H1 (cell line): Measurements from ENCODE around the gene NASP. TPM values are rescaled to one million over a fixed set of nuclear protein-coding genes. Genes with fewer than 3 reads are reported as not detected.

Source experiments
- CTCF ChIA-PET: fragments of 300-600 bp; sonication (Branson Sonifier 250); formaldehyde crosslinking; loops from one replicate; lab custom pipeline; 2021; ENCODE audit not compliant: partially characterized antibody; lab: Charles Lee
- POLR2A ChIA-PET: fragments of 300-600 bp; sonication (Branson Sonifier 250); formaldehyde crosslinking; loops from one replicate; lab custom pipeline; 2021; ENCODE audit warnings: inconsistent platforms; ENCODE audit not compliant: partially characterized antibody; lab: Charles Lee
- DNase-seq, 2 experiments: peaks; one replicate each; pipeline versions ENCODE4 v3.0.0 to v3.0.0-alpha.2; 2010 to 2022; ENCODE audit warnings: low spot score in 2 of 2, low read depth in 1 of 2, mixed read lengths in 1 of 2
- FAIRE-seq: peaks from 2 replicates; lab custom pipeline; 2011; peaks lifted over from hg19 to GRCh38; lab: Jason Lieb, UNC
- H2AFZ ChIP-seq: 2 replicates; pipeline ENCODE4 v1.8.1; 2012; ENCODE audit warnings: low read length, inconsistent platforms
- H2AK5ac ChIP-seq: 2 replicates; pipeline ENCODE4 v1.6.1; 2013; ENCODE audit warnings: low read depth, low read length
- H2BK120ac ChIP-seq: replicated peaks from 2 replicates; pipeline ENCODE3; 2013; ENCODE audit warnings: low read depth, low read length, inconsistent platforms
- H2BK12ac ChIP-seq: 2 replicates; pipeline ENCODE4 v1.6.1; 2013; ENCODE audit warnings: low read depth, low read length
- H2BK15ac ChIP-seq: 2 replicates; pipeline ENCODE4 v1.6.1; 2013; ENCODE audit warnings: low read length
- H2BK20ac ChIP-seq: 2 replicates; pipeline ENCODE4 v1.6.1; 2013; ENCODE audit warnings: low read length
- H2BK5ac ChIP-seq: 2 replicates; pipeline ENCODE4 v1.6.1; 2013; ENCODE audit warnings: low read depth, low read length
- H3K14ac ChIP-seq: 2 replicates; pipeline ENCODE4 v1.6.1; 2013; ENCODE audit warnings: inconsistent platforms; ENCODE audit not compliant: insufficient read length
- H3K18ac ChIP-seq: 2 replicates; pipeline ENCODE4 v1.6.1; 2013; ENCODE audit warnings: low read length; ENCODE audit errors: extremely low read depth
- H3K23ac ChIP-seq: 2 replicates; pipeline ENCODE4 v1.6.1; 2013; ENCODE audit warnings: inconsistent platforms; ENCODE audit not compliant: insufficient read length
- H3K23me2 ChIP-seq: 2 replicates; pipeline ENCODE4 v1.6.1; 2013; ENCODE audit warnings: low read depth, low read length
- H3K27ac ChIP-seq: 2 replicates; pipeline ENCODE4 v1.6.1; 2011; ENCODE audit warnings: low read depth, low read length, inconsistent platforms
- H3K27me3 ChIP-seq, 4 experiments: replicated peaks in 1 of 4; 1 replicate in 1 of 4; 2 replicates in 3 of 4; pipeline versions ENCODE4 v1.6.1 to v1.8.1; 2011 to 2013; ENCODE audit warnings: low read length in 3 of 4, mild to moderate bottlenecking in 3 of 4, inconsistent platforms in 2 of 4, mixed read lengths in 2 of 4, moderate library complexity in 1 of 4; ENCODE audit not compliant: control insufficient read depth in 3 of 4, insufficient read depth in 3 of 4; ENCODE audit errors: extremely low read depth in 1 of 4
- H3K36me3 ChIP-seq, 4 experiments: 2 replicates each; pipeline versions ENCODE4 v1.6.1 to v1.8.1; 2011 to 2013; ENCODE audit warnings: mild to moderate bottlenecking in 4 of 4, low read length in 3 of 4, moderate library complexity in 2 of 4, control low read depth in 1 of 4, inconsistent platforms in 1 of 4; ENCODE audit not compliant: insufficient read depth in 4 of 4, control insufficient read depth in 2 of 4
- H3K4ac ChIP-seq: replicated peaks from 2 replicates; pipeline ENCODE3; 2013; ENCODE audit warnings: low read length, low read depth, mixed read lengths, inconsistent platforms; ENCODE audit not compliant: insufficient read length
- H3K4me1 ChIP-seq, 4 experiments: replicated peaks in 1 of 4; 1 replicate in 1 of 4; 2 replicates in 3 of 4; pipeline versions ENCODE4 v1.6.1 to v1.8.1; 2011 to 2013; ENCODE audit warnings: low read length in 3 of 4, inconsistent platforms in 2 of 4, mixed read lengths in 1 of 4; ENCODE audit not compliant: insufficient read depth in 4 of 4, control insufficient read depth in 3 of 4
- H3K4me2 ChIP-seq, 2 experiments: 2 replicates each; pipeline versions ENCODE4 v1.6.1 to v1.8.1; 2011 to 2013; ENCODE audit warnings: low read depth in 2 of 2, low read length in 2 of 2, control low read depth in 1 of 2, inconsistent platforms in 1 of 2, mild to moderate bottlenecking in 1 of 2; ENCODE audit not compliant: insufficient read depth in 1 of 2
- H3K4me3 ChIP-seq, 4 experiments: fragments of 200-600, 300-600 bp in 1 of 4; sonication (generic), shearing (Covaris generic), sonication (Bioruptor Twin) in 1 of 4; 2 replicates each; pipeline versions ENCODE4 v1.5.1 to v1.8.1; 2011 to 2016; ENCODE audit warnings: low read length in 4 of 4, low read depth in 3 of 4, control low read depth in 2 of 4, inconsistent platforms in 2 of 4, mild to moderate bottlenecking in 2 of 4, mixed read lengths in 1 of 4, moderate library complexity in 1 of 4; ENCODE audit not compliant: insufficient read depth in 2 of 4; ENCODE audit errors: extremely low read depth in 1 of 4
- H3K56ac ChIP-seq: replicated peaks from 2 replicates; pipeline ENCODE3; 2013; ENCODE audit warnings: low read depth, mild to moderate bottlenecking, mixed read lengths, low read length, inconsistent platforms; ENCODE audit not compliant: insufficient read length
- H3K79me1 ChIP-seq: 2 replicates; pipeline ENCODE4 v1.6.1; 2013; ENCODE audit warnings: low read depth, low read length, control low read depth
- H3K79me2 ChIP-seq, 2 experiments: 2 replicates each; pipeline versions ENCODE4 v1.6.1 to v1.8.1; 2012 to 2013; ENCODE audit warnings: low read length in 2 of 2, mild to moderate bottlenecking in 2 of 2, inconsistent platforms in 1 of 2; ENCODE audit not compliant: insufficient read depth in 2 of 2, control insufficient read depth in 1 of 2
- H3K9ac ChIP-seq, 4 experiments: replicated peaks in 1 of 4; 1 replicate in 1 of 4; 2 replicates in 3 of 4; pipeline versions ENCODE4 v1.6.1 to v1.8.1; 2011 to 2013; ENCODE audit warnings: low read depth in 3 of 4, low read length in 3 of 4, control low read depth in 2 of 4, mild to moderate bottlenecking in 2 of 4, moderate library complexity in 2 of 4, inconsistent platforms in 1 of 4; ENCODE audit errors: extremely low read depth in 1 of 4
- H3K9me3 ChIP-seq, 2 experiments: 2 replicates each; pipeline versions ENCODE4 v1.6.1 to v1.8.1; 2012 to 2013; ENCODE audit warnings: mild to moderate bottlenecking in 2 of 2, moderate library complexity in 2 of 2, control low read depth in 1 of 2, inconsistent platforms in 1 of 2, low read depth in 1 of 2, low read length in 1 of 2, mixed read lengths in 1 of 2; ENCODE audit not compliant: insufficient read depth in 2 of 2
- H4K20me1 ChIP-seq, 2 experiments: replicated peaks in 1 of 2; 2 replicates each; pipeline versions ENCODE3 to v1.8.1; 2011 to 2013; ENCODE audit warnings: inconsistent platforms in 2 of 2, low read length in 2 of 2, mild to moderate bottlenecking in 1 of 2; ENCODE audit not compliant: insufficient read depth in 2 of 2, control insufficient read depth in 1 of 2
- H4K5ac ChIP-seq: 2 replicates; pipeline ENCODE4 v1.6.1; 2013; ENCODE audit warnings: low read length, low read depth, mixed read lengths, inconsistent platforms; ENCODE audit not compliant: insufficient read length
- H4K8ac ChIP-seq: 2 replicates; pipeline ENCODE4 v1.8.0; 2013; ENCODE audit warnings: mild to moderate bottlenecking, moderate library complexity, low read length, inconsistent platforms; ENCODE audit not compliant: insufficient read depth; ENCODE audit errors: extremely low read depth
- H4K91ac ChIP-seq: replicated peaks from 2 replicates; pipeline ENCODE3; 2013; ENCODE audit warnings: low read length, mixed read lengths, inconsistent platforms; ENCODE audit not compliant: insufficient read length
- BCL11A ChIP-seq, 2 experiments: IDR thresholded peaks; one replicate each; pipeline ENCODE4 v1.6.1; 2011; ENCODE audit warnings: low read depth in 2 of 2, low read length in 2 of 2, mild to moderate bottlenecking in 2 of 2
- WGBS, 2 experiments: shearing (Covaris generic) in 1 of 2; methylation state at CpG; one replicate each; pipeline versions ENCODE4 v1.1.6 to v1.1.7; 2013 to 2015; ENCODE audit warnings: low lambda C conversion rate in 2 of 2, mixed read lengths in 2 of 2, inconsistent platforms in 1 of 2, low coverage in 1 of 2, missing lambda C conversion rate in 1 of 2; ENCODE audit not compliant: insufficient replicate concordance in 2 of 2, insufficient coverage in 1 of 2, insufficient read length in 1 of 2; ENCODE audit errors: extremely low coverage in 1 of 2, missing lambda C conversion rate in 1 of 2; 5-methylcytosine and 5-hydroxymethylcytosine counted together
- polyA plus RNA-seq, 7 experiments: library from polyadenylated mRNA; depleted of rRNA in 3 of 7; stranded (reverse) in 5 of 7; unstranded in 2 of 7; fragments of >200 nt in 5 of 7; fragments of 200-250 nt in 2 of 7; gene quantifications; 1 replicate in 5 of 7; 2 replicates in 1 of 7; 4 replicates in 1 of 7; pipeline versions ENCODE4 v1.2.1 to v1.2.3, GENCODE V29; 2011 to 2013; ENCODE audit warnings: missing spikeins in 2 of 7, mixed read lengths in 2 of 7
- total RNA-seq: library from RNA; stranded (reverse); fragmentation: NEBNext Ultra II Directional; extraction: Animal tissue kit (Norgen Biotek cat#: 25700); gene quantifications from 2 replicates; pipeline ENCODE4 v1.2.1, GENCODE V29; 2021

NASP gene
- total and polyA plus RNA-seq, 2 of the 8 experiments (the other 6 are each of a cell fraction or from before 2014, with no cell fraction given) = 263 to 647 TPM

DNA sequence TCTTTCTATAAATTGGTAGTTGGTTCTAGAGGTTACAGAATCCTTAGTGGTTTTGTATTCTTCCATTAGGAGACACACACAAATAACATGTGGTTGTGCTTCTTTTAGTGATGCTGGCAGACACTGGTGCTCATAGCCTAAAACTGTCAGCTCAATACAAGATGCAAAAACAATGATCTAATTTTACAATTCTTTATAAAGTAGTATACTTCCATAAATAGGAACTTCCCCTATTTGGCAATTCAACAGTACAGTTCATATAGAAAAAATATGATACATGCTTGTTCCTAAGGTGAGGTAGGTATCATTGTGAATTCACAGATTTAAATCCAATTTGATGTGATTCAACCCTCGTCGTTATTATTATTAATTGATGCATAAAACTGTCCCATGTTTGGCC is 60.8 kb downstream of the NASP start:
- Histone ChIP-seq H3K23ac (no peak overlapping the region), H3K36me3 (peaks cover 12 to 65% (median 26%) of the 10 kb centered on the region in 4 experiments; a peak in 7 of 8 replicates), H3K4me1 (no peaks in the 10 kb centered on the region), H3K4me3 (no peak overlapping the region), H3K9me3 (no peaks in the 10 kb centered on the region), H3K23me2 (no peaks in the 10 kb centered on the region), H4K20me1 (peaks cover 0 to 4% of the 10 kb centered on the region in 2 experiments), H2BK15ac (no peak overlapping the region), H3K18ac (no peak overlapping the region), H2BK20ac (no peak overlapping the region), H2AK5ac (no peak overlapping the region), H4K91ac (no peak overlapping the region), H3K4ac (no peak overlapping the region), H3K27me3 (no peaks in the 10 kb centered on the region), H2AFZ (no peak overlapping the region), H3K9ac (no peak overlapping the region), H4K8ac (no peak overlapping the region), H3K14ac (no peak overlapping the region), H3K4me2 (no peak overlapping the region), H2BK120ac (no peak overlapping the region), H3K79me1 (no peaks in the 10 kb centered on the region), H2BK12ac (no peak overlapping the region), H3K27ac (no peak overlapping the region), H3K79me2 (peaks cover 0 to 10% of the 10 kb centered on the region in 2 experiments; a peak in 1 of 4 replicates), H2BK5ac (no peak overlapping the region), H3K56ac (no peak overlapping the region), H4K5ac (no peak overlapping the region)
- no peak for DNase-seq
- ChIA-PET POLR2A (interaction anchor here (0.6 to 2.3 kb wide), 2 partner anchors 47 to 61 kb away, joined by 4 to 6 read pairs; partner anchors contain the start of gene NASP), CTCF (interaction anchor here (0.6 kb wide), 1 partner anchor 75 kb away, joined by 3 read pairs; no protein-coding TSS in a partner anchor)
- 97% methylated on average over 2 of the region's 2 CpGs; no CpG with 5 or more reads in 1 of the 2 experiments for WGBS, 2 experiments
- no peak for FAIRE-seq
- TF ChIP-seq BCL11A (IDR thresholded peaks at IDR 0.05; ENCODE audit: low read depth in 2 of 2, low read length in 2 of 2) = no peak
